ENCODE data around the gene DNAH1. TPM values are rescaled to one million over a fixed set of nuclear protein-coding genes. Genes with fewer than 3 reads are reported as not detected.

The DNAH1 gene
- total RNA-seq, 1 experiment from 2014 or later, result 2.4 TPM

- ChIA-PET POLR2A (no interaction called here), CTCF (no interaction called here)
- H3K36me3 ChIP-seq (ENCODE audit: control insufficient read depth, insufficient read depth, low read length), result no peaks in the 10 kb centered on the region
- no peak overlapping the region for H3K4me3 ChIP-seq (ENCODE audit: low read depth in 2 of 2, low read length in 2 of 2)
- DNase-seq (ENCODE audit: low read depth, low spot score) (no peak), ATAC-seq (no peak)
- intact Hi-C loops (cut with micrococcal nuclease; ENCODE audit: unreplicated experiment) (no loop called here), in situ Hi-C loops (cut with HindIII; ENCODE audit: low pct_unique_long_range_greater_than_20kb, low sequenced_read_pairs) (no loop called here)
- no peaks in the 10 kb centered on the region for H3K9me3 ChIP-seq (ENCODE audit: control insufficient read depth, insufficient read depth, low read depth, low read length)
- no peaks in the 10 kb centered on the region for H3K27me3 ChIP-seq (ENCODE audit: control insufficient read depth, insufficient read depth, low read length)
- no peak overlapping the region for H3K27ac ChIP-seq (ENCODE audit: low read length)
- TF ChIP-seq SIN3A (IDR thresholded peaks at IDR 0.05; ENCODE audit: borderline replicate concordance, insufficient read depth, low read depth, low read length) (no peak), TCF7L2 (IDR thresholded peaks at IDR 0.05; ENCODE audit: low read depth, low read length) (no peak), CTCF (IDR thresholded peaks at IDR 0.05) (no peak), POLR2AphosphoS5 (IDR thresholded peaks at IDR 0.05; ENCODE audit: low read depth, low read length) (no peak)
- H3K4me1 ChIP-seq (ENCODE audit: control insufficient read depth, insufficient read depth, low read length), result no peaks in the 10 kb centered on the region
- BruUV-seq (replicated peaks), result no TSS peak
Observed at GRCh38 chr3:52346623-52347530, 30.8 kb downstream of the DNAH1 start.

- TF ChIP-seq SIN3A (IDR thresholded peaks at IDR 0.05; ENCODE audit: borderline replicate concordance, insufficient read depth, low read depth, low read length) (no peak), TCF7L2 (IDR thresholded peaks at IDR 0.05; ENCODE audit: low read depth, low read length) (no peak), REST (IDR thresholded peaks at IDR 0.05; ENCODE audit: insufficient read depth in 1 of 2, low read depth in 2 of 2, low read length in 1 of 2) (no peak), POLR2AphosphoS5 (IDR thresholded peaks at IDR 0.05; ENCODE audit: low read depth, low read length) (no peak), CTCF (IDR thresholded peaks at IDR 0.05) (no peak)
- no TSS peak for BruUV-seq (replicated peaks)
- in situ Hi-C loops (cut with HindIII; ENCODE audit: low pct_unique_long_range_greater_than_20kb, low sequenced_read_pairs), result no loop called here
- Histone ChIP-seq H3K9me3 (ENCODE audit: control insufficient read depth, insufficient read depth, low read depth, low read length) (no peaks in the 10 kb centered on the region), H3K4me1 (ENCODE audit: control insufficient read depth, insufficient read depth, low read length) (no peaks in the 10 kb centered on the region), H3K27ac (ENCODE audit: low read length) (no peak overlapping the region), H3K36me3 (ENCODE audit: control insufficient read depth, insufficient read depth, low read length) (no peaks in the 10 kb centered on the region), H3K4me3 (ENCODE audit: low read depth in 2 of 2, low read length in 2 of 2) (no peak overlapping the region), H3K27me3 (ENCODE audit: control insufficient read depth, insufficient read depth, low read length) (no peaks in the 10 kb centered on the region)
- ChIA-PET POLR2A (no interaction called here), CTCF (interaction anchor here (0.7 kb wide), 1 partner anchor 9 kb away, joined by 4 read pairs; no protein-coding TSS in a partner anchor)
- intact Hi-C loops (cut with micrococcal nuclease; ENCODE audit: unreplicated experiment), result no loop called here
- ATAC-seq, result 0 out of 2 replicates have a peak, but pooled peaks have one; percentile 29
- no peak for DNase-seq (ENCODE audit: low read depth, low spot score)
Observed at GRCh38 chr3:52347716-52348635, 31.9 kb downstream of the DNAH1 start.

Measured in Panc1 (cell line).